KMS-11 (cell line): ENCODE data around the gene SUPT20HL1.
"Not testable (repeated sequence)": the region's sequence is repeated elsewhere in the genome, so short reads cannot be mapped to it uniquely, and the experiment has no call there.

Experiments used
- H2AFZ ChIP-seq: fragments of 200-600 bp; sonication (generic); 2 replicates; pipeline ENCODE4 v1.6.1; 2016; ENCODE audit warnings: antibody characterized with exemption, mixed run types, low read depth
- H3K27ac ChIP-seq: fragments of 200-600 bp; sonication (generic); 2 replicates; pipeline ENCODE4 v1.6.1; 2016; ENCODE audit warnings: mild to moderate bottlenecking, mixed run types
- H3K27me3 ChIP-seq: fragments of 200-600 bp; sonication (generic); 2 replicates; pipeline ENCODE4 v1.6.1; 2017; ENCODE audit warnings: mild to moderate bottlenecking, low read depth, mixed run types, moderate library complexity; ENCODE audit not compliant: insufficient read depth
- H3K36me3 ChIP-seq: fragments of 200-600 bp; sonication (generic); 2 replicates; pipeline ENCODE4 v1.6.1; 2017; ENCODE audit warnings: mild to moderate bottlenecking, mixed run types; ENCODE audit not compliant: insufficient read depth
- H3K4me1 ChIP-seq: fragments of 200-600 bp; sonication (generic); 2 replicates; pipeline ENCODE4 v1.6.1; 2016; ENCODE audit warnings: mild to moderate bottlenecking, low read depth, mixed run types; ENCODE audit not compliant: poor library complexity, severe bottlenecking
- H3K4me2 ChIP-seq: fragments of 200-600 bp; sonication (generic); 2 replicates; pipeline ENCODE4 v1.7.0; 2016; ENCODE audit warnings: mild to moderate bottlenecking, mixed run types
- H3K4me3 ChIP-seq: fragments of 200-600 bp; sonication (generic); IDR thresholded peaks from 2 replicates; pipeline ENCODE4 v1.6.1; 2017; ENCODE audit warnings: low read depth, low read length, mixed read lengths; ENCODE audit not compliant: insufficient read depth
- H3K79me2 ChIP-seq: fragments of 200-600 bp; sonication (generic); 2 replicates; pipeline ENCODE4 v1.6.1; 2016; ENCODE audit warnings: low read depth, mixed run types; ENCODE audit not compliant: insufficient read depth
- H3K9ac ChIP-seq: fragments of 200-600 bp; sonication (generic); 2 replicates; pipeline ENCODE4 v1.6.1; 2016; ENCODE audit warnings: mild to moderate bottlenecking, mixed run types
- H4K20me1 ChIP-seq: fragments of 200-600 bp; sonication (generic); 2 replicates; pipeline ENCODE4 v1.6.1; 2016; ENCODE audit warnings: mild to moderate bottlenecking, mixed run types; ENCODE audit not compliant: insufficient read depth
- CTCF ChIP-seq: fragments of 200-600 bp; sonication (generic); conservative IDR thresholded peaks from 2 replicates; pipeline ENCODE4 v1.6.1; 2017; ENCODE audit warnings: low read depth, mild to moderate bottlenecking, antibody characterized with exemption, low read length, moderate library complexity, mixed read lengths

The SUPT20HL1 gene

GRCh38 chrX:24350217-24350616, 10.2 kb upstream of the SUPT20HL1 start:
- Histone ChIP-seq H3K27ac (no peak overlapping the region), H4K20me1 (no peaks in the 10 kb centered on the region), H3K4me3 (no peak overlapping the region), H2AFZ (no peak overlapping the region), H3K79me2 (no peaks in the 10 kb centered on the region), H3K4me1 (no peaks in the 10 kb centered on the region), H3K9ac (no peak overlapping the region), H3K27me3 (no peaks in the 10 kb centered on the region), H3K36me3 (no peaks in the 10 kb centered on the region), H3K4me2 (no peak overlapping the region)
- no peak for TF ChIP-seq CTCF

- no peak for TF ChIP-seq CTCF
- Histone ChIP-seq H3K4me2 (no peak overlapping the region), H3K9ac (no peak overlapping the region), H3K36me3 (no peaks in the 10 kb centered on the region), H3K27me3 (no peaks in the 10 kb centered on the region), H3K4me1 (no peaks in the 10 kb centered on the region), H3K79me2 (no peaks in the 10 kb centered on the region), H4K20me1 (no peaks in the 10 kb centered on the region), H3K27ac (no peak overlapping the region), H2AFZ (no peak overlapping the region), H3K4me3 (no peak overlapping the region)
Observed at GRCh38 chrX:24355095-24355494, 5.3 kb upstream of the SUPT20HL1 start.

DNA sequence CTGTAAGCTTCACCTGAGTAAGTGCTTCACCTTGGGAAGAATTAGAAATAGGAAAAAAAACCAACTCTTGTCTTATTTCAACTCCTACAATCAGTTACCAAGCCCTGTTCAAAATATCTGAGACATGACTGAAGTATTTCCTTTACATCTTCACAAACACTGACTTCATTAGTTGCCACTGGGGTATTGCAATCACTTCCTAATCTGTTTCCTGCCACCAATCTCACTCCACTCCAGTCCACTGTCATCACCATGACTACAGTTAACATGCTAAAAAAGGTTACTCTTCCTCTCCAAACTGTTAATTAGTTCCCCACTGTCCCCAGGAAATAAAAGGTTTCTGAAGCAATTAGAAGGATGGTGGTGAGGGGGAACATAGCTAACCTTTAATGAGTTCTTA, 3.3 kb upstream of the SUPT20HL1 start:
- Histone ChIP-seq H3K4me1 (no peaks in the 10 kb centered on the region), H3K27ac (no peak overlapping the region), H3K36me3 (no peaks in the 10 kb centered on the region), H2AFZ (no peak overlapping the region), H4K20me1 (no peaks in the 10 kb centered on the region), H3K4me2 (no peak overlapping the region), H3K9ac (no peak overlapping the region), H3K27me3 (no peaks in the 10 kb centered on the region), H3K79me2 (no peaks in the 10 kb centered on the region), H3K4me3 (no peak overlapping the region)
- no peak for TF ChIP-seq CTCF

DNA sequence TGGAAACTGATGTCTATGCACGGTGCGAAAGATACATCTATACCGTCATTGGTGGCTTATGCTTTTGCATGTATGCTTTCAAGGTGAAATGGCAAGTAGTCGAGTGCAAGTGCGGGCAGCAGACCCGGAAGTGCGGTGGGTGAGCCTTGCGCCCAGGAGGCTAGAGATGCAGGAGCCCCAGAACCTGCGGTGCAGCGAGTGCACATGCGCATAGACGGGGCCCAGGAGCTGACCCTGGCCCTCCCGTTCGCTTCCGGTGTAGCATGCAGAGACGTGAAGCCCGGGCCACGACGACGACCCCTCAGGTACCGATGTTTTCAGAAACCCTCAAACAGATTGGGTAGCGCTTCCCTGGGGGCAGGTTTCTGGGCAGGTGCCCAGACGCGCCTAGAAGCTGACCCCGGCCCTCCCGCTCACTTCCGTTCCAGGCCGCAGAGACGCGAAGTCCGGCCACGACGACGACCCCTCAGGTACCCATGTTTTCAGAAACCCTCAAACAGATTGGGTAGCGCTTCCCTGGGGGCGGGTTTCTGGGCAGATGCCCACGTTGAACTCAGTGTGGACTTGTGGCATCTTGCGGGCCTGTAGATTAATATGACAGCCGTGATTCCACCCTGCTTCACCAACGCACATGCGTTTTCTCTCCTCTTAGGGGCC, 1.8 kb downstream of the SUPT20HL1 start:
- not testable (repeated sequence) for H3K27me3 ChIP-seq, H3K27ac ChIP-seq, H3K4me3 ChIP-seq, H2AFZ ChIP-seq, H3K9ac ChIP-seq, H4K20me1 ChIP-seq, H3K4me2 ChIP-seq, H3K36me3 ChIP-seq, H3K4me1 ChIP-seq, H3K79me2 ChIP-seq

GRCh38 chrX:24363432-24364181, 3.2 kb downstream of the SUPT20HL1 start:
- H3K27ac ChIP-seq, H4K20me1 ChIP-seq, H3K79me2 ChIP-seq, H3K4me3 ChIP-seq, H3K4me2 ChIP-seq, H3K27me3 ChIP-seq, H3K36me3 ChIP-seq, H3K9ac ChIP-seq, H2AFZ ChIP-seq, H3K4me1 ChIP-seq: not testable (repeated sequence)
